ENCODE measurements around the gene ITSN1. TPM values are rescaled to one million over a fixed set of nuclear protein-coding genes. Genes with fewer than 3 reads are reported as not detected.
"Not testable (repeated sequence)": the region's sequence is repeated elsewhere in the genome, so short reads cannot be mapped to it uniquely, and the experiment has no call there.

ITSN1 gene
- total RNA-seq, 8 experiments from 2014 or later, result 27.8 to 89.0 (median 36.4) TPM

GRCh38 chr21:33916200-33916567 lies 273.9 kb downstream of the ITSN1 start:
- H3K27ac ChIP-seq, result peak overlapping the region; percentile 16 to 66
- ATAC-seq (replicated peaks in 6 of 8), result peak in 5 of 8 experiments; percentile 2 to 6 (median 3)
- H3K4me3 ChIP-seq, result peak overlapping the region; percentile 14 to 93 (median 61)
- 19 to 100% (median 57%) methylated on average over 1 to 5 of the region's 5 CpGs; no CpG with 5 or more reads in 3 of the 10 experiments for WGBS, 10 experiments
- H3K4me1 ChIP-seq (replicated peaks in 1 of 2), result peaks cover 8 to 15% of the 10 kb centered on the region in 2 donors
- in situ Hi-C loops (cut with MboI; ENCODE audit: low pct_unique_long_range_greater_than_20kb in 2 of 9, low sequenced_read_pairs in 9 of 9, unreplicated experiment in 9 of 9), result loop anchor here in 1 of 9 experiments (25.0 kb wide), 1 partner anchor 696 kb away; the partner anchor contains the start of gene RCAN1

- Histone ChIP-seq H3K4me1 (replicated peaks in 1 of 2) (peaks cover 8 to 15% of the 10 kb centered on the region in 2 donors), H3K4me3 (no peak overlapping the region), H3K27ac (no peak overlapping the region)
- 21 to 100% (median 73%) methylated on average over 1 to 4 of the region's 4 CpGs; no CpG with 5 or more reads in 4 of the 10 experiments for WGBS, 10 experiments
- in situ Hi-C loops (cut with MboI; ENCODE audit: low pct_unique_long_range_greater_than_20kb in 2 of 9, low sequenced_read_pairs in 9 of 9, unreplicated experiment in 9 of 9), result loop anchor here in 1 of 9 experiments (25.0 kb wide), 1 partner anchor 695 kb away; the partner anchor contains the start of gene RCAN1
- no peak for ATAC-seq (replicated peaks in 6 of 8)
Measured at GRCh38 chr21:33917421-33917820, 275.1 kb downstream of the ITSN1 start.

GRCh38 chr21:33924079-33924765 lies 281.9 kb downstream of the ITSN1 start:
- ATAC-seq (replicated peaks in 6 of 8), result peak; percentile 83 to 99 (median 98)
- Histone ChIP-seq H3K4me3 (no peak overlapping the region), H3K27ac (no peak overlapping the region), H3K4me1 (replicated peaks in 1 of 2) (no peaks in the 10 kb centered on the region)
- WGBS, 10 experiments, result 0 to 100% (median 19%) methylated on average over 1 to 6 of the region's 13 CpGs; no CpG with 5 or more reads in 3 of the 10 experiments
- in situ Hi-C loops (cut with MboI; ENCODE audit: low pct_unique_long_range_greater_than_20kb in 2 of 9, low sequenced_read_pairs in 9 of 9, unreplicated experiment in 9 of 9), result loop anchor here in 2 of 9 experiments (10.0 to 25.0 kb wide), 2 partner anchors 688 to 701 kb away; partner anchors contain the start of gene RCAN1 (in 1 of the 2)

GRCh38 chr21:33924766-33925100 lies 282.4 kb downstream of the ITSN1 start:
- in situ Hi-C loops (cut with MboI; ENCODE audit: low pct_unique_long_range_greater_than_20kb in 2 of 9, low sequenced_read_pairs in 9 of 9, unreplicated experiment in 9 of 9), result loop anchor here in 2 of 9 experiments (10.0 to 25.0 kb wide), 2 partner anchors 688 to 700 kb away; partner anchors contain the start of gene RCAN1 (in 1 of the 2)
- ATAC-seq (replicated peaks in 6 of 8), result peak in 3 of 8 experiments; percentile 45 to 78 (median 54)
- Histone ChIP-seq H3K27ac (no peak overlapping the region), H3K4me3 (no peak overlapping the region), H3K4me1 (replicated peaks in 1 of 2) (no peaks in the 10 kb centered on the region)
- WGBS, 10 experiments, result 20 to 100% (median 74%) methylated on average over 1 to 2 of the region's 3 CpGs; no CpG with 5 or more reads in 4 of the 10 experiments

GRCh38 chr21:33926248-33926647 lies 283.9 kb downstream of the ITSN1 start:
- not testable (repeated sequence) for H3K4me1 ChIP-seq (replicated peaks in 1 of 2); H3K4me3 ChIP-seq; H3K27ac ChIP-seq; ATAC-seq (replicated peaks in 6 of 8)
- WGBS, 10 experiments, result no CpG with 5 or more reads among the region's 2 CpGs
- in situ Hi-C loops (cut with MboI; ENCODE audit: low pct_unique_long_range_greater_than_20kb in 2 of 9, low sequenced_read_pairs in 9 of 9, unreplicated experiment in 9 of 9), result loop anchor here in 1 of 9 experiments (10.0 kb wide), 1 partner anchor 699 kb away; no protein-coding TSS in a partner anchor

GRCh38 chr21:33931052-33931798 lies 288.9 kb downstream of the ITSN1 start:
- 0 to 83% (median 10%) methylated on average over 1 of the region's 34 CpGs; no CpG with 5 or more reads in 6 of the 10 experiments for WGBS, 10 experiments
- Histone ChIP-seq H3K4me3 (peak overlapping the region; percentile 43 to 74 (median 54)), H3K27ac (peak overlapping the region; percentile 93 to 96), H3K4me1 (replicated peaks in 1 of 2) (peaks cover 21 to 22% of the 10 kb centered on the region in 2 donors)
- peak in 5 of 8 experiments; percentile 76 to 88 (median 83) for ATAC-seq (replicated peaks in 6 of 8)
- in situ Hi-C loops (cut with MboI; ENCODE audit: low pct_unique_long_range_greater_than_20kb in 2 of 9, low sequenced_read_pairs in 9 of 9, unreplicated experiment in 9 of 9), result not testable (repeated sequence)

GRCh38 chr21:33931799-33932390 lies 289.6 kb downstream of the ITSN1 start:
- 0 to 89% (median 29%) methylated on average over 2 to 10 of the region's 10 CpGs; no CpG with 5 or more reads in 1 of the 10 experiments for WGBS, 10 experiments

GRCh38 chr21:33932731-33933130 lies 290.4 kb downstream of the ITSN1 start:
- WGBS, 10 experiments, result 60 to 100% (median 95%) methylated on average over 1 to 5 of the region's 5 CpGs; no CpG with 5 or more reads in 2 of the 10 experiments
- peak in 1 of 8 experiments; percentile 4 for ATAC-seq (replicated peaks in 6 of 8)

More at GRCh38 chr21:33931799-33932390, 289.6 kb downstream of the ITSN1 start:
- Histone ChIP-seq H3K4me1 (replicated peaks in 1 of 2) (peaks cover 21 to 22% of the 10 kb centered on the region in 2 donors), H3K4me3 (peak overlapping the region; percentile 43 to 74 (median 54)), H3K27ac (peak overlapping the region; percentile 93 to 96)
- peak in 6 of 8 experiments; percentile 39 to 65 (median 48) for ATAC-seq (replicated peaks in 6 of 8)
- in situ Hi-C loops (cut with MboI; ENCODE audit: low pct_unique_long_range_greater_than_20kb in 2 of 9, low sequenced_read_pairs in 9 of 9, unreplicated experiment in 9 of 9), result no loop called here

GRCh38 chr21:33936301-33937038 lies 294.2 kb downstream of the ITSN1 start:
- Histone ChIP-seq H3K4me3 (no peak overlapping the region), H3K4me1 (replicated peaks in 1 of 2) (peaks cover 18 to 19% of the 10 kb centered on the region in 2 donors), H3K27ac (no peak overlapping the region)
- in situ Hi-C loops (cut with MboI; ENCODE audit: low pct_unique_long_range_greater_than_20kb in 2 of 9, low sequenced_read_pairs in 9 of 9, unreplicated experiment in 9 of 9), result no loop called here
- ATAC-seq (replicated peaks in 6 of 8), result peak in 2 of 8 experiments; percentile 89 to 95
- 0 to 90% (median 64%) methylated on average over 1 to 4 of the region's 4 CpGs; no CpG with 5 or more reads in 3 of the 10 experiments for whole genome bisulfite sequencing, 10 experiments

More at GRCh38 chr21:33932731-33933130, 290.4 kb downstream of the ITSN1 start:
- H3K4me3 ChIP-seq, result peak overlapping the region; percentile 43 to 74 (median 54)
- in situ Hi-C loops (cut with MboI; ENCODE audit: low pct_unique_long_range_greater_than_20kb in 2 of 9, low sequenced_read_pairs in 9 of 9, unreplicated experiment in 9 of 9), result no loop called here
- H3K4me1 ChIP-seq (replicated peaks in 1 of 2), result peaks cover 21 to 22% of the 10 kb centered on the region in 2 donors
- peak overlapping the region in 1 of 2 donors; percentile 96 for H3K27ac ChIP-seq

GRCh38 chr21:33937146-33937545 lies 294.8 kb downstream of the ITSN1 start:
- 90 to 100% (median 96%) methylated on average over 1 to 4 of the region's 4 CpGs; no CpG with 5 or more reads in 1 of the 10 experiments for WGBS, 10 experiments
- in situ Hi-C loops (cut with MboI; ENCODE audit: low pct_unique_long_range_greater_than_20kb in 2 of 9, low sequenced_read_pairs in 9 of 9, unreplicated experiment in 9 of 9), result no loop called here

GRCh38 chr21:33937931-33938339 lies 295.6 kb downstream of the ITSN1 start:
- in situ Hi-C loops (cut with MboI; ENCODE audit: low pct_unique_long_range_greater_than_20kb in 2 of 9, low sequenced_read_pairs in 9 of 9, unreplicated experiment in 9 of 9), result no loop called here

More at GRCh38 chr21:33937146-33937545, 294.8 kb downstream of the ITSN1 start:
- ATAC-seq (replicated peaks in 6 of 8), result no peak
- Histone ChIP-seq H3K4me1 (replicated peaks in 1 of 2) (peaks cover 14 to 21% of the 10 kb centered on the region in 2 donors), H3K4me3 (no peak overlapping the region), H3K27ac (no peak overlapping the region)

GRCh38 chr21:33938381-33938780 lies 296.1 kb downstream of the ITSN1 start:
- WGBS, 10 experiments, result 65 to 100% (median 97%) methylated on average over 1 to 3 of the region's 3 CpGs
- no peak overlapping the region for H3K4me3 ChIP-seq
- H3K27ac ChIP-seq, result no peak overlapping the region
- ATAC-seq (replicated peaks in 6 of 8), result no peak
- in situ Hi-C loops (cut with MboI; ENCODE audit: low pct_unique_long_range_greater_than_20kb in 2 of 9, low sequenced_read_pairs in 9 of 9, unreplicated experiment in 9 of 9), result no loop called here
- H3K4me1 ChIP-seq (replicated peaks in 1 of 2), result peaks cover 12 to 17% of the 10 kb centered on the region in 2 donors

More at GRCh38 chr21:33937931-33938339, 295.6 kb downstream of the ITSN1 start:
- no peak overlapping the region for H3K4me3 ChIP-seq
- peaks cover 17 to 22% of the 10 kb centered on the region in 2 donors for H3K4me1 ChIP-seq (replicated peaks in 1 of 2)
- 75 to 99% (median 92%) methylated on average over 5 to 14 of the region's 14 CpGs for WGBS, 10 experiments
- ATAC-seq (replicated peaks in 6 of 8), result no peak
- H3K27ac ChIP-seq, result no peak overlapping the region
